Forelimb muscle (tissue), 1 donor: ENCODE data around the gene PACSIN3. TPM values are rescaled to one million over a fixed set of nuclear protein-coding genes. Genes with fewer than 3 reads are reported as not detected.
"Not testable (repeated sequence)": the region's sequence is repeated elsewhere in the genome, so short reads cannot be mapped to it uniquely, and the experiment has no call there.

Experiments
- DNase-seq: peaks from one replicate; pipeline ENCODE4 v3.0.0-alpha.2; 2013; ENCODE audit warnings: low read depth
- polyA plus RNA-seq: library from polyadenylated mRNA; unstranded; fragments of 120-200 nt; gene quantifications from one replicate; pipeline ENCODE4 v1.2.1, GENCODE V29; 2013; ENCODE audit not compliant: insufficient read length

PACSIN3 gene
- 250 TPM for polyA plus RNA-seq

GRCh38 chr11:47186076-47186699 lies at the start of gene PACSIN3:
Gene PACSIN3 (minus strand): TSS chr11:47186434. CDS start chr11:47182727, 3,707 bp downstream.
- DNase-seq: no peak

DNA sequence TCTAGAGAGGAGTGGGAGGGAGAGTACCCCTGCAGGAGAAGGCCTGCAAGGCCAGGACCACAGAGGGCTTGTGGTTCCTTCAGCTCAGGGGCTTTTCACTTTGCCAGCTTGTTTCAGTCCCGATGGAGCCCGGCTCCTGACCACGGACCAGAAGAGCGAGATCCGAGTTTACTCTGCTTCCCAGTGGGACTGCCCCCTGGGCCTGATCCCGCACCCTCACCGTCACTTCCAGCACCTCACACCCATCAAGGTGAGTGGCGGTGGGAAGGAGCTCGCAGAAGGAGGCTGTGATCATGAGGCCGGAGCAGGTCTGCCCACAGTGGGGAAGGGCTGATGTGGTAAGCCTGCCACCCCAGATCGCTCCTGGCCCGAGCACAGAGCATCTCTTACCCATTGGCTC lies 48.9 kb upstream of the PACSIN3 start:
- no peak for DNase-seq

GRCh38 chr11:47234669-47235100 lies 48.5 kb upstream of the PACSIN3 start:
- no peak for DNase-seq

- DNase-seq: no peak
Observed at GRCh38 chr11:47233989-47234668, 47.9 kb upstream of the PACSIN3 start.

DNA sequence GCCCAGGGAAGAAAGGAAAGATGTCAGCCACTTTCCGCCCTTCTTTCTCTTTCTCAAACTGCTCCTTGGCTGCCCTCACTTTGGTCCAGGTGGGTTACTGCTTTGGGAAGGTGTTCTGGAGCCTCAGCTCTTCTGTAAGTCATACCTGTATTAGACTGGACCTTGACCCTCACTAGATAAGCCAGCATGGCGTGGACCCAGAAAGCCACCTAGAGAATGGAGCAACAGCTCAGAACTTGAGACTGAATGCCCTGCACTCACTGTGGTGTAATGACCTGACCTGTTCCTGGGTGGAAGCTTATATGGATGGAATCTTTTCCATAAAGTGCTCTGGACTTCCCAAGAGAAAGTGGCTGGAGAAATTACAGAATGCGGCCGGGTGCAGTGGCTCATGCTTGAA lies 46.8 kb upstream of the PACSIN3 start:
- no peak for DNase-seq

DNA sequence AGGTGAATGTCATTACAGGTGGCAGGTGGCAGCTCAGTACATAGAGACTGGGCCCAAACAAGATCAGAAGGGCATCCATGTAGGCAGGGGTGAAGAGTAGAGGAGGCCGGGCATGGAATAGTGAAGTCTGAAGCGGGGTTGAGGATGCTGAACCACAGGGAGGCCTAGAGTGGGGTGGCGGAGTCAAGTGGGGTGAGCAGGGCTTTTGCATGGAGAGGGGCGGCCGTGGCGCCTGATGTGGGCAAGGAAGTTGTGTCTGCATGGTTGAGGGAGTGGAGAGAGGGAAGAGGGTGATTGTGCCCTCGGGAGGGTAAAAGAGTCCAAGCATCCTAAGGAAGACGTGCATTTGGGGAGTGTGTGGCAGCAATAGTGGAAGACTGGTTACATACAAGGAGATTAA lies 42.9 kb upstream of the PACSIN3 start:
- no peak for DNase-seq

- no peak for DNase-seq
Observed at GRCh38 chr11:47225552-47226400, 39.5 kb upstream of the PACSIN3 start.

- DNase-seq: no peak
Observed at GRCh38 chr11:47222696-47223095, 36.5 kb upstream of the PACSIN3 start.

GRCh38 chr11:47220401-47220821 lies 34.2 kb upstream of the PACSIN3 start:
- no peak for DNase-seq

DNA sequence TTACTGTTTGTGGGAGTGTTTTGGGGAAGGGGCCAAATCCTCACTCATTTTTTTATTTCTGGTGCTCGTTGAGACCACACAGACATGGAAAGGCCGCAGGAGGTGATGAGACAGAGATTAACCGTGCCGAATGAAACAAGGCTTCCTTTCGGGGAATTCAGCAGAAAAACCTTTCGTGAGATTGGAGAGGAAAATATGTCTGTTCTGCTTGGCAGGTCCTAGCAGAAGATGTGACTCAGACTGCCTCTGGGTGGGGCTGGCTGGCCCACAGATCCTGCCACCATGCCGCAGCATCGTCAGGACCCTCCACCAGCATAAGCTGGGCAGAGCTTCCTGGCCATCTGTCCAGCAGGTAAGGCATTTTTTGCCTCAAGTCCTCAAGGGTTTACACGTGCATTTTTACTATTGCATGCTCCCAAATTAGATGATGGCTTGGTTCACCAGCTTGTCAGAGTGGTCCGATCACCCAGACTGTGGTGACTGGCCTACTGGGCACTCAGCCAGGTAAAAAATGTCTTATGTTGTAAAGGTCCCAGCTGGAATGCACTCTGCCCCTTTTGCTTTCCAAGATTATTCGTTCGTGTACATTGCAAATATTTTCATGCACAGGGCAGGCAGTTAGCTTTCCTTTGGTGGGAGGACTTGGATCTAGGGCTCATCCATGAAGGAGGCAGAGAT lies 30.0 kb upstream of the PACSIN3 start:
- DNase-seq: no peak

DNA sequence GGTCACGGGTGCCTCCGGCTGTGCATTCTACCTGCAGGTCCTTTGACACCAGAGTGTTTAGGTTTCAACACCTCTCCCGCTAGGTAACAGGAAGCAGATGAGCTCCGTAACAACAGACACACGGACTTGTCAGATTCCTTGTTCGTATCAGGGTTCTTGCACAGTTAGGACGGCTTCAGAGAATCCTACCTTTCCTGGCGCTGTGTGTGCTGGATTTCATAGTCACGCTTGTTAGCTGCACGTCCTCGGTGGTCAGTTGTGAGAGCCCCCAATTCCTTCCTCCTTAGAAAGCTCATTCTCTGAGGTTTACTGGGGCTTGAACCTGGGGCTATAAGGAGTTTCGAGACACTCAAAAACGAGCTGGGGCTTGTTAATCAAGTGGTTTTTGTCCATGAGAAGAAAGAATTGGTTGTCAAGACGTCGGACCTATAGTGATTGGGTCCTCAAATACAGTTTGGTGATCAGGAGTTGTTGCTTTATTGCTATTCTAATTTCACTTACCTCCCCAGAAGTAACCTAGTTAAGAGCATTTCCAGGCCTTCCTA lies 29.2 kb upstream of the PACSIN3 start:
- no peak for DNase-seq

- DNase-seq: no peak
Observed at GRCh38 chr11:47213950-47214565, 27.8 kb upstream of the PACSIN3 start.

DNA sequence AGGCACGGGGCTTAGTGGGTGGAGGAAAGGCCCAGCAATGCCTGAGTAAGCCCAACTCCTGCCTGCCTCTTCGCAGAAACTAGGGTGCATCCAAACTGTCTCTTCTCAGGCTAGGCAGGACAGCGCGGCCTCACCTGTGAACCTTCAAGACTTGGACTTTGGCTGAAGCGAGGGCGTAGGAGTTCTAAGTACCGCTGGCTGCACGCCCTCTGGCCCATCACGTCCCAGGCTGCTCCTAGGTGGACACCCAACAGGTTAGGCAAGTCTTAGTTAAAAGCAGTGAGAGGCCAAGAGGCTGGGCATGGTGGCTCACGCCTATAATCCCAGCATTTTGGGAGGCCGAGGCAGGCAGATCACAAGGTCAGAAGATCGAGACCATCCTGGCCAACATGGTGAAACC lies 26.7 kb upstream of the PACSIN3 start:
- DNase-seq: no peak

- DNase-seq: no peak
Observed at GRCh38 chr11:47208628-47209027, 22.4 kb upstream of the PACSIN3 start.

DNA sequence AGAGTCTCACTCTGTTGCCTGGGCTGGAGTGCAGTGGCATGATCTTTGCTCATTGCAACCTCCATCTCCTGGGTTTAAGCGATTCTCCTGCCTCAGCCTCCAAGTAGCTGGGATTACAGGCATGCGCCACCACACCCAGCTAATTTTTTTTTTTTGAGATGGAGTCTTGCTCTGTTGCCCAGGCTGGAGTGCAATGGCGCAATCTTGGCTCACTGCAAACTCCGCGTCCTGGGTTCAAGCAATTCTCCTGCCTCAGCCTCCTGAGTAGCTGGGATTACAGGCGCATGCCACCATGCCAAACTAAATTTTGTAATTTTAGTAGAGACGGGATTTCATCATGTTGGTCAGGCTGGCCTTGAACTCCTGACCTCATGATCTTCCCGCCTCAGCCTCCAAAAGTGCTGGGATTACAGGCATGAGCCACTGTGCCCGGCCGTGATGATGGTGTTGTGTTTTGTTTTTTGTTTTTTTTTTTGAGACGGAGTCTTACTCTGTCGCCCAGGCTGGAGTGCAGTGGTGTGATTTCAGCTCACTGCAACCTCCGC lies 21.8 kb upstream of the PACSIN3 start:
- not testable (repeated sequence) for DNase-seq

DNA sequence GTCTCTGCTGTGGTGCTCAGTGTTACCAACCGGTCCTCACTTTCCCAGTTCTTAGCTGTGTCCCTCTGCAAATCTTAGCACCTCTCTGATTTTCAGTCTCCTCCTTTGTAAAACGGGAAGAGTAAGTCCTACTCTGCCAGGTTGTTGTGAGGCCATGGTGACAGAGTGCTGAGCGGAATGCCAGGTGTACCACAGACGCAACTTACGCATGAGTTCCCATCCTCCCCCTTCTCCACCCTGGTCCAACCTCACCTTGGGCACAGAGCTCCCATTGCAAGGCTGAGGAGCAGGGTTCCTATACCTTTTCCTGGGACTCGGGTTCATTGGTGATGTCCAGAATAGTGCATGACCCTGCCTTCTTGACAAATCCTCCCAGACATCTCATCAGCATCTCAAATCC lies 21.2 kb upstream of the PACSIN3 start:
- no peak for DNase-seq

GRCh38 chr11:47206577-47206976 lies 20.3 kb upstream of the PACSIN3 start:
- DNase-seq: not testable (repeated sequence)

DNA sequence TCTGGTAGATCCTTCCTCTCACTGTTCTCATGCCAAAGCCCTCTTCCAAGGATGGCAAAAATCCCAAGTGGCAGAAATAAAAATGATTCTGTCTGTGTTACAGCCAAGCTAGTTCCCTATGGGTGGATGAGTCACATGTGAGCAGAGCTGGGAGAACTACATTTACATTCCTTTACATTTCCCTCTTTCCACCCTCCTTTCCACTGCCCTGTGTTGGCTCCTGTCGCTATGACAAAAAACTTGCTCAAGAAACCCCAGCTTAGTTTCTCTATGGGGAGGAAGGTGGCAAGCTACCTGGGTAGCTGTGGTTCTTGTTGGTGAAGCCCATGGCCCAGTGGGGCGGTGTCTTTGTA lies 18.4 kb upstream of the PACSIN3 start:
- no peak for DNase-seq

GRCh38 chr11:47202576-47202975 lies 16.3 kb upstream of the PACSIN3 start:
- no peak for DNase-seq

GRCh38 chr11:47201015-47201414 lies 14.8 kb upstream of the PACSIN3 start:
- no peak for DNase-seq

- not testable (repeated sequence) for DNase-seq
Observed at GRCh38 chr11:47198161-47198560, 11.9 kb upstream of the PACSIN3 start.
